Thyroid gland (tissue), 4 donors: ENCODE data around the gene LRRC18. TPM values are rescaled to one million over a fixed set of nuclear protein-coding genes. Genes with fewer than 3 reads are reported as not detected.
A peak's percentile ranks its signal among the peaks of the same experiment; 100 is the strongest.

ENCODE experiments used
- DNase-seq, 2 donors: peaks; one replicate each; pipeline ENCODE4 v3.0.0-alpha.2; 2019
- H3K27ac ChIP-seq, 3 donors: fragments of 200-600 bp; sonication (generic); 1 replicate in 2 of 3; 2 replicates in 1 of 3; pipeline ENCODE4 v1.5.1; 2016 to 2019; ENCODE audit warnings: mild to moderate bottlenecking in 1 of 3, moderate library complexity in 1 of 3
- H3K27me3 ChIP-seq: fragments of 200-600 bp; sonication (generic); one replicate; pipeline ENCODE4 v1.5.1; 2019
- H3K36me3 ChIP-seq, 2 donors: fragments of 200-600 bp; sonication (generic); one replicate each; pipeline ENCODE4 v1.5.1; 2016 to 2019
- H3K4me1 ChIP-seq, 2 donors: fragments of 200-600 bp; sonication (generic); one replicate each; pipeline ENCODE4 v1.5.1; 2017 to 2019
- H3K4me3 ChIP-seq, 3 donors: fragments of 200-600 bp; sonication (generic); replicated peaks in 1 of 3; 1 replicate in 2 of 3; 2 replicates in 1 of 3; pipeline ENCODE4 v1.5.1; 2016; ENCODE audit warnings: mild to moderate bottlenecking in 1 of 3
- H3K9me3 ChIP-seq: fragments of 200-600 bp; sonication (generic); one replicate; pipeline ENCODE4 v1.5.1; 2017
- CTCF ChIP-seq, 6 experiments: fragments of 200-600 bp in 3 of 6; fragments of 450-650 bp in 3 of 6; sonication (generic) in 3 of 6; IDR thresholded peaks; one replicate each; pipeline ENCODE4 v1.5.1; 2016 to 2019; ENCODE audit warnings: antibody characterized with exemption in 6 of 6, mild to moderate bottlenecking in 2 of 6, inconsistent platforms in 1 of 6, moderate library complexity in 1 of 6
- POLR2A ChIP-seq, 2 donors: fragments of 450-650 bp; IDR thresholded peaks; one replicate each; pipeline ENCODE4 v1.6.1; 2017; ENCODE audit warnings: antibody characterized with exemption in 2 of 2, mild to moderate bottlenecking in 2 of 2, moderate library complexity in 1 of 2
- WGBS, 2 donors: methylation state at CpG; one replicate each; pipeline ENCODE4 v1.1.5; 2017; 5-methylcytosine and 5-hydroxymethylcytosine counted together
- intact Hi-C: fragments of 100-400 bp; cut with DNase I; formaldehyde crosslinking; loops from one replicate; pipeline ENCODE4 v1.15.1; 2023
- total RNA-seq, 4 donors: library from RNA; depleted of rRNA; stranded (reverse); fragments of >200 nt; gene quantifications; one replicate each; pipeline ENCODE4 v1.2.3, GENCODE V29; 2016

LRRC18 gene
- total RNA-seq, 4 donors from 2014 or later: not detected

GRCh38 chr10:48900371-48900801 lies 39.3 kb downstream of the LRRC18 start:
- no peak overlapping the region for H3K27ac ChIP-seq
- no peaks in the 10 kb centered on the region for H3K4me1 ChIP-seq
- no peak for DNase-seq
- WGBS, 2 donors: 65 to 69% methylated on average over 2 of the region's 2 CpGs
- H3K4me3 ChIP-seq: no peak overlapping the region
- H3K36me3 ChIP-seq: no peaks in the 10 kb centered on the region
- TF ChIP-seq CTCF (IDR thresholded peaks at IDR 0.05): no peak
- no peak for TF ChIP-seq POLR2A (IDR thresholded peaks at IDR 0.05)
- no peaks in the 10 kb centered on the region for H3K27me3 ChIP-seq
- intact Hi-C loops: no loop called here
- H3K9me3 ChIP-seq: no peaks in the 10 kb centered on the region

GRCh38 chr10:48899781-48900180 lies 39.9 kb downstream of the LRRC18 start:
- no peak for DNase-seq
- Histone ChIP-seq H3K4me1 (no peaks in the 10 kb centered on the region), H3K4me3 (no peak overlapping the region), H3K36me3 (no peaks in the 10 kb centered on the region), H3K27ac (no peak overlapping the region), H3K9me3 (no peaks in the 10 kb centered on the region), H3K27me3 (no peaks in the 10 kb centered on the region)
- WGBS, 2 donors: 92 to 95% methylated on average over 7 of the region's 8 CpGs
- TF ChIP-seq CTCF (IDR thresholded peaks at IDR 0.05) (no peak), POLR2A (IDR thresholded peaks at IDR 0.05) (no peak)
- intact Hi-C loops: no loop called here

- no peaks in the 10 kb centered on the region for H3K36me3 ChIP-seq
- no peaks in the 10 kb centered on the region for H3K9me3 ChIP-seq
- no peak overlapping the region for H3K27ac ChIP-seq
- TF ChIP-seq POLR2A (IDR thresholded peaks at IDR 0.05) (no peak), CTCF (IDR thresholded peaks at IDR 0.05) (no peak)
- intact Hi-C loops: no loop called here
- no peak overlapping the region for H3K4me3 ChIP-seq
- 100% methylated on average over 1 of the region's 1 CpG for WGBS, 2 donors
- no peak for DNase-seq
- H3K4me1 ChIP-seq: no peaks in the 10 kb centered on the region
- no peaks in the 10 kb centered on the region for H3K27me3 ChIP-seq
These were observed 41.2 kb downstream of the LRRC18 start for GRCh38 chr10:48898426-48898825.

GRCh38 chr10:48897441-48897790 lies 42.2 kb downstream of the LRRC18 start:
- Histone ChIP-seq H3K27ac (no peak overlapping the region), H3K4me3 (no peak overlapping the region), H3K36me3 (no peaks in the 10 kb centered on the region), H3K9me3 (no peaks in the 10 kb centered on the region), H3K27me3 (no peaks in the 10 kb centered on the region), H3K4me1 (no peaks in the 10 kb centered on the region)
- 94 to 97% methylated on average over 10 of the region's 10 CpGs for WGBS, 2 donors
- TF ChIP-seq CTCF (IDR thresholded peaks at IDR 0.05) (no peak), POLR2A (IDR thresholded peaks at IDR 0.05) (no peak)
- intact Hi-C loops: no loop called here
- no peak for DNase-seq

GRCh38 chr10:48896756-48897440 lies 42.7 kb downstream of the LRRC18 start:
- Histone ChIP-seq H3K27me3 (no peaks in the 10 kb centered on the region), H3K36me3 (no peaks in the 10 kb centered on the region), H3K27ac (no peak overlapping the region), H3K4me1 (no peaks in the 10 kb centered on the region), H3K9me3 (no peaks in the 10 kb centered on the region), H3K4me3 (no peak overlapping the region)
- intact Hi-C loops: no loop called here
- TF ChIP-seq CTCF (IDR thresholded peaks at IDR 0.05) (no peak), POLR2A (IDR thresholded peaks at IDR 0.05) (no peak)
- WGBS, 2 donors: 69% methylated on average over 13 of the region's 13 CpGs
- peak; percentile 13 to 20 for DNase-seq
